RWPE2 (cell line): ENCODE results near the gene KLB.

Source experiments
- ATAC-seq: fragments of 200-7000 bp; cut with Tn5 transposase; 3 replicates; pipeline ENCODE4 v1.9.1; 2021; ENCODE audit warnings: low read depth
- DNase-seq: peaks from one replicate; pipeline ENCODE4 v3.0.0-alpha.2; 2020; ENCODE audit warnings: low spot score
- H3K27ac ChIP-seq: fragments of 450-650 bp; 2 replicates; pipeline ENCODE4 v1.5.1; 2017; ENCODE audit warnings: mild to moderate bottlenecking; ENCODE audit not compliant: poor library complexity, severe bottlenecking
- H3K27me3 ChIP-seq: fragments of 250-450 bp; sonication (Bioruptor Pico); 2 replicates; pipeline ENCODE4 v1.5.1; 2021; ENCODE audit warnings: mild to moderate bottlenecking, moderate library complexity; ENCODE audit not compliant: insufficient read depth, poor library complexity, severe bottlenecking
- H3K36me3 ChIP-seq: fragments of 250-450 bp; sonication (Bioruptor Pico); 2 replicates; pipeline ENCODE4 v1.5.1; 2020; ENCODE audit warnings: low read depth, mild to moderate bottlenecking, moderate library complexity
- H3K4me1 ChIP-seq: fragments of 250-450 bp; sonication (Bioruptor Pico); 2 replicates; pipeline ENCODE4 v1.5.1; 2021; ENCODE audit warnings: mild to moderate bottlenecking, moderate library complexity; ENCODE audit not compliant: insufficient read depth, poor library complexity, severe bottlenecking
- H3K4me3 ChIP-seq: fragments of 250-450 bp; sonication (Bioruptor Pico); 2 replicates; pipeline ENCODE4 v1.5.1; 2021; ENCODE audit warnings: mild to moderate bottlenecking, moderate library complexity; ENCODE audit not compliant: severe bottlenecking
- H3K9me3 ChIP-seq: fragments of 250-450 bp; sonication (Bioruptor Pico); 2 replicates; pipeline ENCODE4 v1.5.1; 2021; ENCODE audit warnings: mild to moderate bottlenecking, moderate library complexity; ENCODE audit not compliant: severe bottlenecking
- TF ChIP-seq, protein P1 (sequence below): fragments of 450-650 bp; IDR thresholded peaks from one replicate; pipeline ENCODE4 v1.5.1; 2017; ENCODE audit warnings: mild to moderate bottlenecking, moderate library complexity; ENCODE audit not compliant: poor library complexity, severe bottlenecking

Gene KLB

DNA sequence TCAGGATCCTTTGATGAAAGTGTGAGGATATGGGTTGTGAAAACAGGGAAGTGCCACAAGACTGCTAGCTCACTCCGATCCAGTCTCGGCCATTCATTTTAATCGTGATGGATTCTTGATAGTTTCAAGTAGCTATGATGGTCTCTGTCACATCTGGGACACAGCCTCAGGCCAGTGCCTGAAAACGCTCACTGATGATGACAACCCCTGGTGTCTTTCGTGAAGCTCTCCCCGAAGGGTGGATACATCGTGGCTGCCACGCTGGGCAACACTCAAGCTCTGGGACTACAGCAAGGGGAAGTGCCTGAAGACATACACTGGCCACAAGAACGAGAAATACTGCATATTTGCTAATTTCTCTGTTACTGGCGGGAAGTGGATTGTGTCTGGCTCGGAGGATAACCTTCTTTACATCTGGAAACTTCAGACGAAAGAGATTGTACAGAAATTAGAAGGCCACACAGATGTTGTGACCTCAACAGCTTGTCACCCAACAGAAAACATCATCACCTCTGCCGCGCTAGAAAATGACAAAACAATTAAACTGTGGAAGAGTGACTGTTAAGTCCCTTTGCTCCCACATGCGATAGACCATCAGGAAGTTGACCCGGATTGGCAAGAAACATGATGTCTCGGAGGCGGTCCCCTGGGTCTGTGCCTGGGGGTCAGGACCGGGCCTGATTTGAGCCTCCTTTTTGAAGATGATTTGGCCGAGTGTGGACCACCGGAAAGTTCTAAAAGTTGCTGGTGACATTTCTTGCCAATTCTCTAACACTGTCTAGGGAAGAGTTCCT is 74.4 kb downstream of the KLB start:
- DNase-seq (no peak), ATAC-seq (no peak)
- no peaks in the 10 kb centered on the region for H3K27me3 ChIP-seq
- no peaks in the 10 kb centered on the region for H3K4me1 ChIP-seq
- TF ChIP-seq, protein P1, sequence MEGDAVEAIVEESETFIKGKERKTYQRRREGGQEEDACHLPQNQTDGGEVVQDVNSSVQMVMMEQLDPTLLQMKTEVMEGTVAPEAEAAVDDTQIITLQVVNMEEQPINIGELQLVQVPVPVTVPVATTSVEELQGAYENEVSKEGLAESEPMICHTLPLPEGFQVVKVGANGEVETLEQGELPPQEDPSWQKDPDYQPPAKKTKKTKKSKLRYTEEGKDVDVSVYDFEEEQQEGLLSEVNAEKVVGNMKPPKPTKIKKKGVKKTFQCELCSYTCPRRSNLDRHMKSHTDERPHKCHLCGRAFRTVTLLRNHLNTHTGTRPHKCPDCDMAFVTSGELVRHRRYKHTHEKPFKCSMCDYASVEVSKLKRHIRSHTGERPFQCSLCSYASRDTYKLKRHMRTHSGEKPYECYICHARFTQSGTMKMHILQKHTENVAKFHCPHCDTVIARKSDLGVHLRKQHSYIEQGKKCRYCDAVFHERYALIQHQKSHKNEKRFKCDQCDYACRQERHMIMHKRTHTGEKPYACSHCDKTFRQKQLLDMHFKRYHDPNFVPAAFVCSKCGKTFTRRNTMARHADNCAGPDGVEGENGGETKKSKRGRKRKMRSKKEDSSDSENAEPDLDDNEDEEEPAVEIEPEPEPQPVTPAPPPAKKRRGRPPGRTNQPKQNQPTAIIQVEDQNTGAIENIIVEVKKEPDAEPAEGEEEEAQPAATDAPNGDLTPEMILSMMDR, result no peak
- H3K36me3 ChIP-seq, result peaks cover 5% of the 10 kb centered on the region; the same call in 1 of the 2 replicates
- H3K4me3 ChIP-seq, result no peak overlapping the region
- H3K9me3 ChIP-seq, result no peaks in the 10 kb centered on the region
- H3K27ac ChIP-seq, result no peak overlapping the region

DNA sequence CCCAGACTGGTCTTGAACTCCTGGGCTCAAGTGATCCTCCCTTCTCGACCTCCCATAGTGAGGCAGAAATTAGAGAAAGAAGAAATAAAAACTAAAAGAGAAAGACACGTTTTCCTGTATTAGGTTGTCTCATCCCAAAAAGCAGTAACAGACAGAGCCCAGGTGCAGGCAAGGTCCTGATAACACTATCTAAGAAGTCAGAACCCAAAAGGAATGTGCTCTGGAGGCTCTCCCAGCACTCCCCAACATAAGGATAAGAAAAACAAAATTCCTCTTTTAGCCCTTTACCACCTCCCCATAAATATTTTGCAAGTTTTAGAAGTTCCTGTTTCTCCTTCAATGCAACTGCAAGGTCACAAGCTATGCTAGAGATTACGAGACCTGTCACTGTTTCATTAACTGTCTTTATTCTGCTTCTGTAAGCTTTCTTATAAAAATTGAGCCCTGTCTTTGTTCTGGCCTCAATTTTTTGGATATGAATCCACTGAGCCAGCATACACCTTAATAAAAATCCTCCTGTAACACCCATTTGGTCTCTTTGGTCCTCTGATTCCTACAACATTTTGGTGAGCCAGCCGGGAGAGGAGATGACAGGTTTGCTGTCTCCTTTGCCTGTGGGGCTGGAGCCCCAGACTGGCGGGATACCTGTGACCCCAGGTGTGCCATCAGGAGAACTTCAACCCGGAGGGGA is 78.0 kb downstream of the KLB start:
- Histone ChIP-seq H3K36me3 (no peaks in the 10 kb centered on the region), H3K27ac (no peak overlapping the region), H3K27me3 (no peaks in the 10 kb centered on the region), H3K9me3 (no peaks in the 10 kb centered on the region), H3K4me1 (no peaks in the 10 kb centered on the region), H3K4me3 (no peak overlapping the region)
- ATAC-seq (no peak), DNase-seq (no peak)
- TF ChIP-seq, protein P1, result no peak

DNA sequence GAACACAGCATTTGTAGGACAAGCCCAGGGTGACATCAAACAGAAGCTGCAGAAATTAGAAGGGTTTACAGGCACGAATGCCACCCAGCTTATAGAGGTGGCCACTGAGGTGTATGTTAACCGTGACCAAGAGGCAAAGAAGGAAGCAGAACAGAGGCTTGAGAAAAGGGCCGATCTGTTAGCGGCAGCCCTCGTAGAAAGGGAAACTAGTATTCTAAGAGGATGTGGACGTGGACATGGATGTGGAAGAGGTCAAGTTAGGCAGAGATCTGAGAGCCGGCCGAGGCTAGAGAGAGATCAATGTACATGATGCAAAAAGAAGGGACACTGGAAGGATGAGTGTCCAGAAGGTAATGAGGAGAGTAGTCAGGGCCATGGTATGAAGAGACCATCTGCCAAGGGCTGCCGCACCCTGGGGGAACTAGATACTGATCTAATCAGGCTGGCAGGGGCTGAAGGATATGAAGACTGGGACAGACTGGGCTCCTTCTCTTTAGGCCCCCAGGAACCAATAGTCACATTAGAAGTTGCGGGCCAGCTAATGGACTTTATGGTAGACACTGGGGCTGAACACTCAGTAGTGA is 79.6 kb downstream of the KLB start:
- Histone ChIP-seq H3K4me1 (no peaks in the 10 kb centered on the region), H3K9me3 (no peaks in the 10 kb centered on the region), H3K27me3 (no peaks in the 10 kb centered on the region), H3K36me3 (no peaks in the 10 kb centered on the region), H3K4me3 (no peak overlapping the region), H3K27ac (no peak overlapping the region)
- TF ChIP-seq, protein P1, result no peak
- ATAC-seq (no peak), DNase-seq (no peak)

DNA sequence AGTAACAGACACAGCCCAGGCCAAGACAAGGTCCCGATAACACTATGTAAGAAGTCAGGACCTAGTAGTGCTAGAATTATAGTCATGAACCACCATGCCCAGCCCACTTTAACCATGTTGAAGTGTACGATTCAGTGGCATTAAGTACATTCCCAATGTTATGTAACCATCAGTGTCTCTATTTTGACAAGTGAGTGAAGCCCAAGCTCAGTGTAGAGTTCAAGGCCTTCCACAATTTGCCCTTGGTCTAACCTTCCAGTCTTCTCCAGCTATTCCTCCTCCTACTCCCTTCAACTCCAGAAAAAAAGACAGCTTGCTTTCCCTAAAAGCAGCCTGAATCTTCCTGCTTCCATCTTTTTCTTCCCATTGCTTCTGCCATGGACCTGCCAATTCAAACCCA is 83.6 kb downstream of the KLB start:
- Histone ChIP-seq H3K27ac (no peak overlapping the region), H3K9me3 (no peaks in the 10 kb centered on the region), H3K36me3 (no peaks in the 10 kb centered on the region), H3K27me3 (no peaks in the 10 kb centered on the region), H3K4me1 (peaks cover 3% of the 10 kb centered on the region), H3K4me3 (no peak overlapping the region)
- TF ChIP-seq, protein P1, result no peak
- DNase-seq (no peak), ATAC-seq (no peak)
